AG09309 (cell line): ENCODE results near the gene NATD1.
"Not testable (repeated sequence)": the region's sequence is repeated elsewhere in the genome, so short reads cannot be mapped to it uniquely, and the experiment has no call there.

Experiments used
- DNase-seq: peaks from one replicate; pipeline ENCODE4 v3.0.0-alpha.2; 2010; ENCODE audit warnings: low read depth
- H3K4me3 ChIP-seq: 2 replicates; pipeline ENCODE4 v1.5.1; 2011; ENCODE audit warnings: mild to moderate bottlenecking, low read depth, low read length, moderate library complexity; ENCODE audit not compliant: control insufficient read depth
- TF ChIP-seq, protein P1 (sequence below): IDR thresholded peaks from 2 replicates; pipeline ENCODE4 v1.5.1; 2011; ENCODE audit warnings: mild to moderate bottlenecking, low read depth, low read length, inconsistent platforms; ENCODE audit not compliant: insufficient read depth, control insufficient read depth; ENCODE audit errors: missing control alignments

Gene NATD1

DNA sequence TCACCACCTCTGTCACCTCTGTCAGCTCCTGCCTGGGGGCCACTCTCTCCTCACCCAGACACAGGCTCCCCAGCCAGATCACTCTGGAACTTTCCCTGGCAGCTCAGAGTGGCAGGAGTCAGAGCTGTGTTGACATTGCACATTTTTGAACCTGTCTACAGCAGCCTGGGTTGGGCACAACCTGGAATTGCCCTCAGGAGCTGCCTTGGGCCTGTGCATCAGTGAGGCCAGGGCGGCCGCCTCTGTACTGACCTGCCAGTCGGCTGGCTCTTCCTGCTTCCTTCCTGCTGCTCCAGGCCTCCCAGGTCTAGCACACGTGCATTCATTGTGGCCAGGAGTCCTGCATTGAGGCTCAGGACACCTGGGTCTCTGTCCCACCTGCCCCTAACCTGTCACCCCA is 25.1 kb downstream of the NATD1 start:
- no peak overlapping the region for H3K4me3 ChIP-seq
- DNase-seq: no peak
- TF ChIP-seq, protein P1, sequence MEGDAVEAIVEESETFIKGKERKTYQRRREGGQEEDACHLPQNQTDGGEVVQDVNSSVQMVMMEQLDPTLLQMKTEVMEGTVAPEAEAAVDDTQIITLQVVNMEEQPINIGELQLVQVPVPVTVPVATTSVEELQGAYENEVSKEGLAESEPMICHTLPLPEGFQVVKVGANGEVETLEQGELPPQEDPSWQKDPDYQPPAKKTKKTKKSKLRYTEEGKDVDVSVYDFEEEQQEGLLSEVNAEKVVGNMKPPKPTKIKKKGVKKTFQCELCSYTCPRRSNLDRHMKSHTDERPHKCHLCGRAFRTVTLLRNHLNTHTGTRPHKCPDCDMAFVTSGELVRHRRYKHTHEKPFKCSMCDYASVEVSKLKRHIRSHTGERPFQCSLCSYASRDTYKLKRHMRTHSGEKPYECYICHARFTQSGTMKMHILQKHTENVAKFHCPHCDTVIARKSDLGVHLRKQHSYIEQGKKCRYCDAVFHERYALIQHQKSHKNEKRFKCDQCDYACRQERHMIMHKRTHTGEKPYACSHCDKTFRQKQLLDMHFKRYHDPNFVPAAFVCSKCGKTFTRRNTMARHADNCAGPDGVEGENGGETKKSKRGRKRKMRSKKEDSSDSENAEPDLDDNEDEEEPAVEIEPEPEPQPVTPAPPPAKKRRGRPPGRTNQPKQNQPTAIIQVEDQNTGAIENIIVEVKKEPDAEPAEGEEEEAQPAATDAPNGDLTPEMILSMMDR: no peak

DNA sequence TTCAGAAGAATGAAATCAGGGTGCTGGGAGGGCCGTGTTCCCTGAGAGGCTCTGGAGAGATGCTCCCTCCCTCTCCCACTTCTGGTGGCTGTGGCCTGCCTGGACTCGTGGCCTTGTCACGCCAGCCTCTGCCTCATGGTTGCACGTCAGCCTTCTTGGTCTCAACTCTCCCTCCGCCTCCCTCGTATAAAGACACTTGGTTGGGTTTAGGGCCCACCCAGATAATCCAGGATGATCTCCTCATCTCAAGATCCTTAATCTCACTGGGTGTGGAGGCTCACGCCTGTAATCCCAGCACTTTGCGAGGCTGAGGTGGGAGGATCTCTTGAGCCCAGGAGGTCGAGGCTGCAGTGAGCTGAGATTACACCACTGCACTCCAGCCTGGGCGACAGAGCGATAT is 25.9 kb downstream of the NATD1 start:
- H3K4me3 ChIP-seq, DNase-seq: not testable (repeated sequence)

- TF ChIP-seq, protein P1: no peak
- H3K4me3 ChIP-seq: no peak overlapping the region
- no peak for DNase-seq
Measured at GRCh38 chr17:21223086-21223485, 30.1 kb downstream of the NATD1 start.

- no peak for DNase-seq
- TF ChIP-seq, protein P1: no peak
- H3K4me3 ChIP-seq: no peak overlapping the region
Measured at GRCh38 chr17:21218831-21219380, 34.3 kb downstream of the NATD1 start.

DNA sequence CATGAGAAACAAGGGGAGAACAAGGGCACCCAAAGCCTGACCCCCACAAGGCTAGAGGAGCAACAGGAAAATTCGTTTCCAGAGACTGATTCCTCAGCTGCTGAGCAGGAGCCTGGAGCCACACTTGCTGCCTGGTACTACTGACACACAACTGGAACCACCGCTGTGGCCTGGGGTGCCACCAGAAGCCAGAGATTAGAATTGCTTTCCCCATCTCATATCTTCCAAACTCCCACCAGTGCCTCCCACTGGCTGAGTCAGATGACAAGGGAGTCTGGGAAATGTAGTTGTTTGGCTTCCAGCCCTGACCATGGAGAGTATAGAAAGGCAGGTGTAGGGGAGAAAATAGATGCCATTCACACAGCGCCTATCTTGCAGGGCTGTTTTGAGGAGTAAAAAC is 35.1 kb downstream of the NATD1 start:
- no peak overlapping the region for H3K4me3 ChIP-seq
- no peak for DNase-seq
- TF ChIP-seq, protein P1: no peak

GRCh38 chr17:21217346-21217745 is 35.9 kb downstream of the NATD1 start:
- TF ChIP-seq, protein P1: no peak
- DNase-seq: no peak
- H3K4me3 ChIP-seq: no peak overlapping the region

DNA sequence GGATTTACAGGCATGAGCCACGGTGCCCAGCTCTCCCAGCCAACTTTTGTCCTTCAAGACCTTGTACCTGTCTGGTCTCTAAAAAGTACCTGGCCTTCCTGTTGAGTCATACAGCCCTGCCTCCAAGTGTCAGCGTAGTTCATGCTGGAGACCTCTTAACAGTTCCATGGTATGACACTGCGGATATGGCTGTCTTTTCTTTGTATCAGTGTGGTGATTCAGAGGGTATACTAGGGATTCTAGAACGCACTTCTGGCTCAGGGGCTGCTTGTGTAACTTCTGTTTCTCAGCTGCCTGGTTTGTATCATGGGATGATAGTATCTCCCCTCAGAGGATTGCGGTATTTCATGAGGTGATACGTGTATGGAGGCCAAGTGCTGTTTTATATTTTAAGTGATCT is 37.3 kb downstream of the NATD1 start:
- TF ChIP-seq, protein P1: no peak
- no peak for DNase-seq
- no peak overlapping the region for H3K4me3 ChIP-seq
